AG10803 (cell line): ENCODE measurements around the gene KIF26A.

Experiments used
- DNase-seq: peaks from one replicate; pipeline ENCODE4 v3.0.0; 2010; ENCODE audit warnings: low read depth
- H3K4me3 ChIP-seq: 2 replicates; pipeline ENCODE4 v1.5.1; 2011; ENCODE audit warnings: mild to moderate bottlenecking, low read length, control low read depth
- CTCF ChIP-seq: conservative IDR thresholded peaks from 2 replicates; pipeline ENCODE4 v1.5.1; 2011; ENCODE audit warnings: mild to moderate bottlenecking, low read length, control low read depth, inconsistent platforms

Gene KIF26A

GRCh38 chr14:104136472-104137296 lies 1.7 kb upstream of the KIF26A start:
- DNase-seq: no peak
- no peak for TF ChIP-seq CTCF
- no peak overlapping the region for H3K4me3 ChIP-seq

GRCh38 chr14:104137297-104138097 lies 890 bp upstream of the KIF26A start:
- peak; percentile 34 for TF ChIP-seq CTCF
- peak; percentile 15 for DNase-seq
- no peak overlapping the region; the same call in 1 of the 2 replicates for H3K4me3 ChIP-seq

- DNase-seq: no peak
- H3K4me3 ChIP-seq: no peak overlapping the region
- no peak for TF ChIP-seq CTCF
Observed at GRCh38 chr14:104138718-104139459, 502 bp downstream of the KIF26A start.

- TF ChIP-seq CTCF: no peak
- no peak overlapping the region for H3K4me3 ChIP-seq
- no peak for DNase-seq
Observed at GRCh38 chr14:104139460-104140212, 1.2 kb downstream of the KIF26A start.

- H3K4me3 ChIP-seq: no peak overlapping the region
- TF ChIP-seq CTCF: no peak
- no peak for DNase-seq
Observed at GRCh38 chr14:104140213-104140462, 1.8 kb downstream of the KIF26A start.

- no peak for DNase-seq
- H3K4me3 ChIP-seq: no peak overlapping the region
- TF ChIP-seq CTCF: no peak
Observed at GRCh38 chr14:104140463-104141331, 2.3 kb downstream of the KIF26A start.
